ENCODE data around the gene C5.

DNA sequence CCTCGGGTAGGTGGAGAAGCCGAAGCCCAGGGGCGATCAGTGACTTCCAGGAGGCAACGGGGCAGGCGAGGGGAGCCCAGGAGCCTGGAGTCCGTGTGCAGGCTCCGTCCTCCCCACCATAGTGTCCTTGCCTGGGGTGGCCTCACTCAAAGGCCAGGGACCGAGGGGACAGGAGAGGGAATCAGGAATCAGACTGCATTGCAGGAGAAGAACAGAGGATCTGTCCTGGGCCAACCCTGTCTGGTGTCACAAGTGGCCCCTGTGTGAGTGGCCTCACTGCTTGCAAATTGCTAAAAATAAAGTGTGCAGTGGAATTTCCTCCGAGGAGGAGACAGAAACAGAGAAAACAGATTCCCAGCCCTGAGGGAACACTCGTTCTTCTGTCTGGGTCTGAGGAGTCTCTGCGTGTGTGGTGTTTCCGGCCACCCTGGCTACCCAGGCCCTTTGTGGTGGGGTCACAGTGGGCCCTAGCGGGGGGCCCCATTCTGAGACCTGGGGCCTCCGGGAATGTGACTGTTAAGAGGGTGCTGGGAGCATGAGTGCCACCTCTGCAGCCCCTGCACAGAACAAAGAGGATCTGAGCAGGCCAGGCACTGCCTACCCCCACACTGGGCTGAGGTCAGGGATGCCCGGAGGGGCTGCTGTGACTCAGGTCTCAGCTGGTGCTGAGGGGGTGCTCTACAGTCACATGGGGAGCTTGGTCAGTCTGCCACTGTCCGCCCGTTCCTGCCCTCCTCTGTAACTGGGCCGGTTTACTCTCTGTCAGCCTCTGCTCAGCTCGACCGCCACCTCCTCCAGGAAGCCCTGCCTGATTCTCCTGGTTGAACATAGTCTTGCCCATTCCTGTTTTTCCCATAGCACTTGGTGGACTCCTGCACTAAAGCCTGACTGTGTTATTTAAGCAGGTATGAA, 130.9 kb downstream of the C5 start:
- no peak for TF ChIP-seq CTCF (IDR thresholded peaks at IDR 0.05)
- no peak for TF ChIP-seq EZH2phosphoT487 (IDR thresholded peaks at IDR 0.05)
